Keratinocyte (primary cell): Measurements from ENCODE around the gene ZC3H10. TPM values are rescaled to one million over a fixed set of nuclear protein-coding genes. Genes with fewer than 3 reads are reported as not detected.
"Not testable (repeated sequence)": the region's sequence is repeated elsewhere in the genome, so short reads cannot be mapped to it uniquely, and the experiment has no call there.

ENCODE experiments used
- DNase-seq: peaks from one replicate; pipeline ENCODE4 v3.0.0-alpha.2; 2011; ENCODE audit warnings: low read depth, missing footprints, low spot score
- FAIRE-seq: peaks from 2 replicates; lab custom pipeline; 2011; peaks lifted over from hg19 to GRCh38; lab: Jason Lieb, UNC
- H2AFZ ChIP-seq: 2 replicates; pipeline ENCODE4 v1.6.0; 2012; ENCODE audit warnings: low read length, control low read depth, inconsistent platforms; ENCODE audit not compliant: control insufficient read depth
- H3K27ac ChIP-seq: 2 replicates; pipeline ENCODE4 v1.5.1; 2011; ENCODE audit warnings: low read length; ENCODE audit not compliant: control insufficient read depth, insufficient read depth
- H3K27me3 ChIP-seq: 3 replicates; pipeline ENCODE4 v1.6.0; 2011; ENCODE audit warnings: low read length; ENCODE audit not compliant: control insufficient read depth, insufficient read depth; ENCODE audit errors: extremely low read depth
- H3K36me3 ChIP-seq, 2 experiments: 2 replicates in 1 of 2; 3 replicates in 1 of 2; pipeline ENCODE4 v1.5.1; 2011; ENCODE audit warnings: low read length in 2 of 2, mild to moderate bottlenecking in 1 of 2; ENCODE audit not compliant: control insufficient read depth in 2 of 2, insufficient read depth in 2 of 2; ENCODE audit errors: extremely low read depth in 1 of 2
- H3K4me1 ChIP-seq: 3 replicates; pipeline ENCODE4 v1.5.1; 2011; ENCODE audit warnings: low read length; ENCODE audit not compliant: control insufficient read depth, insufficient read depth; ENCODE audit errors: extremely low read depth
- H3K4me2 ChIP-seq: 3 replicates; pipeline ENCODE4 v1.6.0; 2011; ENCODE audit warnings: low read depth, low read length; ENCODE audit not compliant: control insufficient read depth, insufficient read depth; ENCODE audit errors: extremely low read depth
- H3K4me3 ChIP-seq, 3 experiments: fragments of 200-600 bp in 1 of 3; sonication (generic) in 1 of 3; 2 replicates in 2 of 3; 3 replicates in 1 of 3; pipeline ENCODE4 v1.5.1; 2011 to 2016; ENCODE audit warnings: low read length in 3 of 3, mild to moderate bottlenecking in 3 of 3, control low read depth in 2 of 3, inconsistent platforms in 1 of 3, low read depth in 1 of 3, mixed read lengths in 1 of 3, mixed run types in 1 of 3, moderate library complexity in 1 of 3; ENCODE audit not compliant: control insufficient read depth in 2 of 3, insufficient read depth in 2 of 3; ENCODE audit errors: extremely low read depth in 1 of 3
- H3K79me2 ChIP-seq: 2 replicates; pipeline ENCODE4 v1.6.0; 2012; ENCODE audit warnings: low read length; ENCODE audit not compliant: control insufficient read depth, insufficient read depth
- H3K9ac ChIP-seq: 3 replicates; pipeline ENCODE4 v1.6.0; 2011; ENCODE audit warnings: low read length; ENCODE audit not compliant: control insufficient read depth, insufficient read depth; ENCODE audit errors: extremely low read depth
- H3K9me1 ChIP-seq: 3 replicates; pipeline ENCODE4 v1.6.0; 2011; ENCODE audit warnings: low read length; ENCODE audit not compliant: control insufficient read depth, insufficient read depth; ENCODE audit errors: extremely low read depth
- H3K9me3 ChIP-seq: 2 replicates; pipeline ENCODE4 v1.5.1; 2012; ENCODE audit warnings: low read depth, low read length; ENCODE audit not compliant: control insufficient read depth
- H4K20me1 ChIP-seq: 3 replicates; pipeline ENCODE4 v1.6.0; 2011; ENCODE audit warnings: low read length; ENCODE audit not compliant: control insufficient read depth, insufficient read depth; ENCODE audit errors: extremely low read depth
- EZH2 ChIP-seq: IDR thresholded peaks from one replicate; pipeline ENCODE4 v1.6.1; 2012; ENCODE audit warnings: inconsistent platforms, mild to moderate bottlenecking, low read length, moderate library complexity
- dilution Hi-C: fragments of 300-500 bp; cut with MboI; formaldehyde crosslinking; loops from one replicate; pipeline ENCODE4 v1.7.0; 2020; ENCODE audit warnings: low sequenced_read_pairs; ENCODE audit not compliant: extremely low pct_ligation_motif_present
- polyA plus RNA-seq, 5 experiments: library from polyadenylated mRNA; depleted of rRNA in 3 of 5; stranded (reverse) in 3 of 5; stranded (forward) in 1 of 5; unstranded in 1 of 5; fragments of >200 nt; gene quantifications; 1 replicate in 1 of 5; 2 replicates in 3 of 5; 3 replicates in 1 of 5; pipeline versions ENCODE4 v1.2.1 to v1.2.3, GENCODE V29; 2011 to 2012; ENCODE audit warnings: missing spikeins in 2 of 5, low read depth in 1 of 5, low replicate concordance in 1 of 5
- TF ChIP-seq, protein P1 (sequence below), 3 experiments: IDR thresholded peaks in 1 of 3; conservative IDR thresholded peaks in 1 of 3; optimal IDR thresholded peaks in 1 of 3; 2 replicates in 2 of 3; 3 replicates in 1 of 3; pipeline versions ENCODE3 to v1.5.1; 2011; ENCODE audit warnings: low read length in 3 of 3, mild to moderate bottlenecking in 3 of 3, moderate library complexity in 2 of 3, control low read depth in 1 of 3, inconsistent platforms in 1 of 3; ENCODE audit not compliant: insufficient read depth in 2 of 3; ENCODE audit errors: extremely low read depth in 1 of 3

ZC3H10 gene
- polyA plus RNA-seq, 1 donor (not counting 4 experiments of a cell fraction or from before 2014, with no cell fraction given): 0.85 TPM

GRCh38 chr12:56116267-56117081 lies 1.6 kb upstream of the ZC3H10 start, which contains the start of gene RPL41:
RPL41 (plus strand) TSS chr12:56116633.
- H3K36me3 ChIP-seq: peaks cover 11 to 37% of the 10 kb centered on the region in 2 experiments
- H3K9ac ChIP-seq: peak within 1 kb of the TSS; percentile 99
- peak within 1 kb of the TSS; percentile 63 for H2AFZ ChIP-seq
- H4K20me1 ChIP-seq: no peaks in the 10 kb centered on the region
- peaks cover 29% of the 10 kb centered on the region for H3K4me1 ChIP-seq
- H3K9me3 ChIP-seq: no peaks in the 10 kb centered on the region
- H3K27ac ChIP-seq: peak within 1 kb of the TSS; percentile 99
- no peaks in the 10 kb centered on the region for H3K27me3 ChIP-seq
- no peaks in the 10 kb centered on the region for H3K9me1 ChIP-seq
- no peak for DNase-seq
- H3K79me2 ChIP-seq: peaks cover 15% of the 10 kb centered on the region
- no peak for TF ChIP-seq EZH2
- dilution Hi-C loops: no loop called here
- peak; percentile 5 for FAIRE-seq
- peak within 1 kb of the TSS; percentile 69 to 99 (median 92) for H3K4me3 ChIP-seq
- peak within 1 kb of the TSS; percentile 93 for H3K4me2 ChIP-seq

DNA sequence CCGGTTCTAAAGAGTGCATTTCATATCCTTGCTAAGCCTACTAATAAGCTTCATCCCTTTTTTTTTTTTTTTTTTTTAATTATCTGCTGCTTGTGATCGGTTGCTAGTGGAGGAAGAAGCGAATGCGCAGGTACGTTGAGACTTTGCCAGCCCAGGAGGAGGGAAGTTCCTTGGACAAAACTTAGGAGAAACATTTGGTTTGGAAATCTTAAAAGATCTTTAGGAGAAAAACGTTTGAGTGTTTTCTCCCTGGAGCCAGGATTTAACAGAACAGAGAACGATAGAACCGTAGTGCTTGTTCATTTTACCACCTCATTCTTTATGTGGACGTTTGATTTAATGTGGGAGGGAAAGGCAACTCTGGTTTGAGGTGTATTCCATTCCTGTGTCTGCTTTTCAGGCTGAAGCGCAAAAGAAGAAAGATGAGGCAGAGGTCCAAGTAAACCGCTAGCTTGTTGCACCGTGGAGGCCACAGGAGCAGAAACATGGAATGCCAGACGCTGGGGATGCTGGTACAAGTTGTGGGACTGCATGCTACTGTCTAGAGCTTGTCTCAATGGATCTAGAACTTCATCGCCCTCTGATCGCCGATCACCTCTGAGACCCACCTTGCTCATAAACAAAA lies 872 bp upstream of the ZC3H10 start:
- H3K9me1 ChIP-seq, H4K20me1 ChIP-seq, FAIRE-seq, H3K9me3 ChIP-seq, H3K27me3 ChIP-seq, dilution Hi-C loops, H2AFZ ChIP-seq, DNase-seq: not testable (repeated sequence)
- peak overlapping the region; percentile 93 for H3K4me2 ChIP-seq
- peak overlapping the region; percentile 99 for H3K9ac ChIP-seq
- H3K79me2 ChIP-seq: peaks cover 12% of the 10 kb centered on the region
- peaks cover 26% of the 10 kb centered on the region for H3K4me1 ChIP-seq
- H3K27ac ChIP-seq: peak overlapping the region; percentile 99
- H3K4me3 ChIP-seq: peak overlapping the region; percentile 69 to 99 (median 92)
- peaks cover 9 to 37% of the 10 kb centered on the region in 2 experiments for H3K36me3 ChIP-seq

GRCh38 chr12:56118688-56119357 lies 757 bp downstream of the ZC3H10 start:
- H3K9ac ChIP-seq: peak overlapping the region; percentile 77
- TF ChIP-seq, protein P1, sequence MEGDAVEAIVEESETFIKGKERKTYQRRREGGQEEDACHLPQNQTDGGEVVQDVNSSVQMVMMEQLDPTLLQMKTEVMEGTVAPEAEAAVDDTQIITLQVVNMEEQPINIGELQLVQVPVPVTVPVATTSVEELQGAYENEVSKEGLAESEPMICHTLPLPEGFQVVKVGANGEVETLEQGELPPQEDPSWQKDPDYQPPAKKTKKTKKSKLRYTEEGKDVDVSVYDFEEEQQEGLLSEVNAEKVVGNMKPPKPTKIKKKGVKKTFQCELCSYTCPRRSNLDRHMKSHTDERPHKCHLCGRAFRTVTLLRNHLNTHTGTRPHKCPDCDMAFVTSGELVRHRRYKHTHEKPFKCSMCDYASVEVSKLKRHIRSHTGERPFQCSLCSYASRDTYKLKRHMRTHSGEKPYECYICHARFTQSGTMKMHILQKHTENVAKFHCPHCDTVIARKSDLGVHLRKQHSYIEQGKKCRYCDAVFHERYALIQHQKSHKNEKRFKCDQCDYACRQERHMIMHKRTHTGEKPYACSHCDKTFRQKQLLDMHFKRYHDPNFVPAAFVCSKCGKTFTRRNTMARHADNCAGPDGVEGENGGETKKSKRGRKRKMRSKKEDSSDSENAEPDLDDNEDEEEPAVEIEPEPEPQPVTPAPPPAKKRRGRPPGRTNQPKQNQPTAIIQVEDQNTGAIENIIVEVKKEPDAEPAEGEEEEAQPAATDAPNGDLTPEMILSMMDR (optimal IDR thresholded peaks at IDR 0.05 in 1 of 3, IDR thresholded peaks at IDR 0.05 in 1 of 3, conservative IDR thresholded peaks at IDR 0.05 in 1 of 3; ENCODE audit: extremely low read depth in 1 of 3, insufficient read depth in 2 of 3, low read length in 3 of 3): no peak
- no peak for TF ChIP-seq EZH2
- peak overlapping the region; percentile 66 for H3K27ac ChIP-seq
- peaks cover 26% of the 10 kb centered on the region for H3K4me1 ChIP-seq
- DNase-seq: no peak
- H3K9me3 ChIP-seq: no peaks in the 10 kb centered on the region
- dilution Hi-C loops: no loop called here
- H4K20me1 ChIP-seq: no peaks in the 10 kb centered on the region
- H3K9me1 ChIP-seq: no peaks in the 10 kb centered on the region
- H2AFZ ChIP-seq: peak overlapping the region; percentile 18
- H3K79me2 ChIP-seq: peaks cover 11% of the 10 kb centered on the region
- peak overlapping the region; percentile 93 for H3K4me2 ChIP-seq
- no peak for FAIRE-seq
- peaks cover 4 to 28% of the 10 kb centered on the region in 2 experiments for H3K36me3 ChIP-seq
- H3K4me3 ChIP-seq: peak overlapping the region; percentile 69 to 72 (median 71)
- H3K27me3 ChIP-seq: no peaks in the 10 kb centered on the region
